Esophagus squamous epithelium (tissue), 5 donors: ENCODE data around the gene MX2. TPM values are rescaled to one million over a fixed set of nuclear protein-coding genes. Genes with fewer than 3 reads are reported as not detected.

ENCODE experiments used
- DNase-seq: peaks from one replicate; lab custom pipeline; 2025; lab: John Stamatoyannopoulos, UW
- H3K27ac ChIP-seq, 4 donors: fragments of 200-600 bp; sonication (generic); one replicate each; pipeline ENCODE4 v1.5.1; 2016 to 2019; ENCODE audit warnings: mild to moderate bottlenecking in 1 of 4
- H3K27me3 ChIP-seq, 4 donors: fragments of 200-600 bp; sonication (generic); 1 replicate in 3 of 4; 2 replicates in 1 of 4; pipeline versions ENCODE4 v1.5.1 to v1.6.0; 2017 to 2021; ENCODE audit warnings: antibody characterized with exemption in 1 of 4
- H3K36me3 ChIP-seq, 3 donors: fragments of 200-600 bp; sonication (generic); one replicate each; pipeline ENCODE4 v1.5.1; 2016 to 2019
- H3K4me1 ChIP-seq, 3 donors: fragments of 200-600 bp; sonication (generic); one replicate each; pipeline ENCODE4 v1.5.1; 2017 to 2019
- H3K4me3 ChIP-seq, 4 donors: fragments of 200-600 bp; sonication (generic); 1 replicate in 3 of 4; 2 replicates in 1 of 4; pipeline ENCODE4 v1.5.1; 2016 to 2019; ENCODE audit warnings: mild to moderate bottlenecking in 2 of 4, moderate library complexity in 1 of 4
- H3K9me3 ChIP-seq, 3 donors: fragments of 200-600 bp; sonication (generic); one replicate each; pipeline ENCODE4 v1.5.1; 2016 to 2019
- POLR2A ChIP-seq, 4 donors: fragments of 450-650 bp; IDR thresholded peaks; one replicate each; pipeline ENCODE4 v1.6.1; 2017; ENCODE audit warnings: antibody characterized with exemption in 4 of 4, mild to moderate bottlenecking in 4 of 4, moderate library complexity in 3 of 4
- WGBS, 2 donors: methylation state at CpG; one replicate each; pipeline ENCODE4 v1.1.5; 2018; 5-methylcytosine and 5-hydroxymethylcytosine counted together
- intact Hi-C: fragments of 100-400 bp; cut with DNase I; formaldehyde crosslinking; loops from one replicate; pipeline ENCODE4 v1.15.0; 2022
- total RNA-seq, 4 donors: library from RNA; depleted of rRNA; stranded (reverse); fragments of >200 nt; gene quantifications; one replicate each; pipeline ENCODE4 v1.1.0, GENCODE V29; 2016
- TF ChIP-seq, protein P1 (sequence below), 6 experiments: fragments of 450-650 bp in 4 of 6; fragments of 200-600 bp in 2 of 6; sonication (generic) in 2 of 6; IDR thresholded peaks; one replicate each; pipeline ENCODE4 v1.5.1; 2016 to 2019; ENCODE audit warnings: antibody characterized with exemption in 6 of 6, mild to moderate bottlenecking in 4 of 6, moderate library complexity in 4 of 6
- donor health status: DM: yes; HTN: yes; CAD: no.

MX2 gene
- total RNA-seq, 4 donors from 2014 or later: 4.3 to 23.5 (median 8.5) TPM

DNA sequence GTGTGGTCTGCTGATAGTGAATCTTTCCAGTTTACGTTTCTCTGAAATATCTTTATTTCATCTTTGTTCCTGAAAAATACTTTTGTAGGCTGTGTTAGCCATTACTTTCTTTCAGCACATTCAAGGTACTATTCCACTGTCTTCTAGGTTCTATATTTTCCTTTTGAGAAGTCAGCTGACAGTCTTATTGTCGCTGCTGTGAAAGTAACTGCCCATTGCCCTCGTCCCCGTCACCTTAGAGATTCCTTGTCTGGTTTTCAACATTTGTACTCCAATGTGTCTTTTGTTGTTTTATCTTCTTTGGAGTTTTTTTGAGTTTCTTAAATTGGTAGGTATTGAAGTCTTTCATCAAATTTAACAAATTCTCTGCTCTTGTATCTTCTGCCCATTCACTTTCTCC is 19.8 kb upstream of the MX2 start:
- intact Hi-C loops: no loop called here
- Histone ChIP-seq H3K27ac (no peak overlapping the region), H3K27me3 (peaks cover 0 to 4% (median 0%) of the 10 kb centered on the region in 4 donors), H3K36me3 (peaks cover 0 to 22% (median 0%) of the 10 kb centered on the region in 3 donors), H3K4me3 (no peak overlapping the region), H3K9me3 (no peaks in the 10 kb centered on the region), H3K4me1 (peaks cover 0 to 13% (median 0%) of the 10 kb centered on the region in 3 donors)
- TF ChIP-seq, protein P1, sequence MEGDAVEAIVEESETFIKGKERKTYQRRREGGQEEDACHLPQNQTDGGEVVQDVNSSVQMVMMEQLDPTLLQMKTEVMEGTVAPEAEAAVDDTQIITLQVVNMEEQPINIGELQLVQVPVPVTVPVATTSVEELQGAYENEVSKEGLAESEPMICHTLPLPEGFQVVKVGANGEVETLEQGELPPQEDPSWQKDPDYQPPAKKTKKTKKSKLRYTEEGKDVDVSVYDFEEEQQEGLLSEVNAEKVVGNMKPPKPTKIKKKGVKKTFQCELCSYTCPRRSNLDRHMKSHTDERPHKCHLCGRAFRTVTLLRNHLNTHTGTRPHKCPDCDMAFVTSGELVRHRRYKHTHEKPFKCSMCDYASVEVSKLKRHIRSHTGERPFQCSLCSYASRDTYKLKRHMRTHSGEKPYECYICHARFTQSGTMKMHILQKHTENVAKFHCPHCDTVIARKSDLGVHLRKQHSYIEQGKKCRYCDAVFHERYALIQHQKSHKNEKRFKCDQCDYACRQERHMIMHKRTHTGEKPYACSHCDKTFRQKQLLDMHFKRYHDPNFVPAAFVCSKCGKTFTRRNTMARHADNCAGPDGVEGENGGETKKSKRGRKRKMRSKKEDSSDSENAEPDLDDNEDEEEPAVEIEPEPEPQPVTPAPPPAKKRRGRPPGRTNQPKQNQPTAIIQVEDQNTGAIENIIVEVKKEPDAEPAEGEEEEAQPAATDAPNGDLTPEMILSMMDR (IDR thresholded peaks at IDR 0.05): no peak
- no peak for TF ChIP-seq POLR2A (IDR thresholded peaks at IDR 0.05)
- no peak for DNase-seq
- 89 to 90% methylated on average over 4 of the region's 4 CpGs for WGBS, 2 donors

DNA sequence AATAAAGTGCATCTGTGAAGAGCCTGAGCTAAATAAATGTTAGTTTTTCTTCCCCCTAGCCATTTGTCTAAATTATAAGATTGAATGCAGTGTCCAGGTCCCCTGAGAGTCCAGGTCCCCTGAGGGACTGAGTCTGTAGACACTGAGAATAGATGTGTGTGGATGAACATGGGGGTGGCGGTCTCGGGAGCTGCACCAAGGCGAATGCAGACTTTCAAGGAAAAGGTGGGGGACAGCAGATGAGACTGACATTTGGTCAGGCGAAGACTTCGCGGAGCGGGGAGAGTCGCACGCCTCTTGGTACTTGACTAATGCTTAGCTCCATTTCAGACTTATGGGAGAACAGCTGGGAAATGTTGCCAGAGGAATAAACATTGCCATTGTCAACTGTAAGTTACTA is 17.7 kb upstream of the MX2 start:
- no peaks in the 10 kb centered on the region for H3K9me3 ChIP-seq
- intact Hi-C loops: no loop called here
- no peak for DNase-seq
- no peak overlapping the region for H3K27ac ChIP-seq
- no peak overlapping the region for H3K4me3 ChIP-seq
- 86 to 97% methylated on average over 9 of the region's 9 CpGs for WGBS, 2 donors
- peaks cover 0 to 17% (median 0%) of the 10 kb centered on the region in 3 donors for H3K36me3 ChIP-seq
- H3K4me1 ChIP-seq: peaks cover 0 to 24% (median 0%) of the 10 kb centered on the region in 3 donors
- TF ChIP-seq, protein P1 (IDR thresholded peaks at IDR 0.05): no peak
- no peak for TF ChIP-seq POLR2A (IDR thresholded peaks at IDR 0.05)
- peaks cover 0 to 4% (median 0%) of the 10 kb centered on the region in 4 donors for H3K27me3 ChIP-seq

DNA sequence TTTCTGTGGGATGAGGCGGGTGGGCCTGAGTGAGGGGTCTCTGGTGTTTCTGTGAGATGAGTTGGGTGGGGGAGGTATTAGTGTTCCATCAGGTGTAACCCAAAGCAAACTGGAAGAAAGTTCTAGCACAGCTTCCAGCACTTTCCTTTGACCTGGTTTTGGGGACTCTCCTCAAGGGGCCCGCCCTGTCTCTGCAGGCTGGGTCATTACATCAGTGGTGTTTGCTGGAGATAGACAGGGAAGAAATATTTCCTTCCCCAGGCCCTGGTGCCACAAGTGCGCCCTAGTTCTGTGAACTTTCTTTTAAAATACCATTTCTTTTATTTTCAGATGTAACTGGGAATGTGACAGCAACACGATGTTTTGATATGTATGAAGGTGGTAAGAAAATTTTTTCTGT is 16.5 kb upstream of the MX2 start:
- DNase-seq: no peak
- 85 to 86% methylated on average over 3 of the region's 4 CpGs for WGBS, 2 donors

DNA sequence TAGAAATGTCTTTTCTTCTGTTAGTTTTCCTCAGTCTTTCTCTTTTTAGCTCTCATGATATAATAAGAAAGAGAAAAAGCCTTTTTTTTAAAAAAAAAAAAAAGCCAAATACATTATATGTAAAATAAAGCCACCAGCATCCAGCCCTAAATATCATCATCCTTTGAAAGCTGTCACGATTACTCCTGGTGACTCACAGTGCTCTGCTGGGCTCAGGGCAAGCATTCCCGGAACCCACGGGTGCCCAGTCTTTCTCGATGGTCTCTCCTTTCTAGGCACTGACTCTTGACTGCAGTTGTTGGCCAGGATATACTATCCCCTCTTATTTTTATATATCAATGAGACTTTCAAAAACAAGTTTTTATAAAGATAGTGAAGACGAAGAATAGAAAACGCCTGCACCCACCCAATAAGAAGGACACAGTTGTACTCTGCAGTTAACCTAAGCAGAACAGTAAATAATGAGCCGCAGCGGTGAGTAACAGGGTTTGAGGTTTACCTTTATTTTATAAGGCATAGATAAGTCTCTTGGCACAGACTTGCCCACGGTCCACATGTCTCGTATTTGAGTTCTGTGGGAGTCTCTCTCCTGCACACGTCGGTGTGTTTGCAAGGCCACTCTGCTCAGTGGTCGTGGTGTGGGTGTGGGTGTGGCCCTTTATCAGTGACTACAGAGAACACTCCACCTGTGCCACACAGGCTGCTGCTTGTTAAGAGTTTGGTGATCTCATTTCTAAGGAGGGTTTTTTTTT is 15.7 kb upstream of the MX2 start:
- Histone ChIP-seq H3K9me3 (no peaks in the 10 kb centered on the region), H3K27me3 (peaks cover 0 to 4% (median 0%) of the 10 kb centered on the region in 4 donors), H3K4me1 (peaks cover 0 to 24% (median 0%) of the 10 kb centered on the region in 3 donors), H3K4me3 (no peak overlapping the region), H3K27ac (peak overlapping the region in 1 of 4 donors; percentile 51), H3K36me3 (peaks cover 0 to 31% (median 0%) of the 10 kb centered on the region in 3 donors)
- 45 to 63% methylated on average over 13 of the region's 13 CpGs for WGBS, 2 donors
- intact Hi-C loops: no loop called here
- no peak for DNase-seq
- no peak for TF ChIP-seq POLR2A (IDR thresholded peaks at IDR 0.05)

More for the DNA sequence above, 16.5 kb upstream of the MX2 start:
- Histone ChIP-seq H3K27me3 (peaks cover 0 to 4% (median 0%) of the 10 kb centered on the region in 4 donors), H3K4me1 (peaks cover 0 to 24% (median 0%) of the 10 kb centered on the region in 3 donors), H3K4me3 (no peak overlapping the region), H3K9me3 (no peaks in the 10 kb centered on the region), H3K36me3 (peaks cover 0 to 29% (median 0%) of the 10 kb centered on the region in 3 donors), H3K27ac (no peak overlapping the region)
- no peak for TF ChIP-seq POLR2A (IDR thresholded peaks at IDR 0.05)
- TF ChIP-seq, protein P1 (IDR thresholded peaks at IDR 0.05): no peak
- intact Hi-C loops: no loop called here

DNA sequence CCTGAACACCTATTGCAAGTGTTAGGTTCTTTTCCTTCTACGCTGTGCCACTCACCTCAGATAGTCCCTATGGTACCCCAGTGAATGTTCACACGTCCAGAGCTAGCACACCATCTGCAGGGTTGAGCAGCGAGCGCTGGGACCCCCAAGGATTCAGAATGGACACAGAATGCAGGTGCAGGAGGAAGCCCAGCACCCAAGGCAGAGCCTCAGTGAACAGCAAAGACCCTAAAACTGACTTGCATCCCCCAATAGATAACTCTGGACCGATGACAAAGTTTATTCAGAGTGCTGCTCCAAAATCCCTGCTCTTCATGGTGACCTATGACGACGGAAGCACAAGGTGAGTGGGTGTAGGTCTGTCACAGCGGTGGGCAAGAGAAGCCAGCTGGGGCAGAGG is 15.1 kb upstream of the MX2 start:
- peaks cover 0 to 24% (median 0%) of the 10 kb centered on the region in 3 donors for H3K4me1 ChIP-seq
- no peak for DNase-seq
- H3K27me3 ChIP-seq: peaks cover 0 to 9% (median 0%) of the 10 kb centered on the region in 4 donors
- intact Hi-C loops: no loop called here
- no peak overlapping the region for H3K4me3 ChIP-seq
- TF ChIP-seq, protein P1 (IDR thresholded peaks at IDR 0.05): no peak
- TF ChIP-seq POLR2A (IDR thresholded peaks at IDR 0.05): no peak
- peaks cover 0 to 32% (median 0%) of the 10 kb centered on the region in 3 donors for H3K36me3 ChIP-seq
- H3K27ac ChIP-seq: peak overlapping the region in 1 of 4 donors; percentile 51
- no peaks in the 10 kb centered on the region for H3K9me3 ChIP-seq
- 75 to 83% methylated on average over 6 to 7 of the region's 8 CpGs for WGBS, 2 donors
